GM10847 (cell line): ENCODE measurements around the gene ANK3.

Experiments used
- POLR2A ChIP-seq: IDR thresholded peaks from 2 replicates; pipeline ENCODE4 v1.6.1; 2011; ENCODE audit not compliant: insufficient read length; ENCODE audit errors: extremely low read depth

The ANK3 gene

DNA sequence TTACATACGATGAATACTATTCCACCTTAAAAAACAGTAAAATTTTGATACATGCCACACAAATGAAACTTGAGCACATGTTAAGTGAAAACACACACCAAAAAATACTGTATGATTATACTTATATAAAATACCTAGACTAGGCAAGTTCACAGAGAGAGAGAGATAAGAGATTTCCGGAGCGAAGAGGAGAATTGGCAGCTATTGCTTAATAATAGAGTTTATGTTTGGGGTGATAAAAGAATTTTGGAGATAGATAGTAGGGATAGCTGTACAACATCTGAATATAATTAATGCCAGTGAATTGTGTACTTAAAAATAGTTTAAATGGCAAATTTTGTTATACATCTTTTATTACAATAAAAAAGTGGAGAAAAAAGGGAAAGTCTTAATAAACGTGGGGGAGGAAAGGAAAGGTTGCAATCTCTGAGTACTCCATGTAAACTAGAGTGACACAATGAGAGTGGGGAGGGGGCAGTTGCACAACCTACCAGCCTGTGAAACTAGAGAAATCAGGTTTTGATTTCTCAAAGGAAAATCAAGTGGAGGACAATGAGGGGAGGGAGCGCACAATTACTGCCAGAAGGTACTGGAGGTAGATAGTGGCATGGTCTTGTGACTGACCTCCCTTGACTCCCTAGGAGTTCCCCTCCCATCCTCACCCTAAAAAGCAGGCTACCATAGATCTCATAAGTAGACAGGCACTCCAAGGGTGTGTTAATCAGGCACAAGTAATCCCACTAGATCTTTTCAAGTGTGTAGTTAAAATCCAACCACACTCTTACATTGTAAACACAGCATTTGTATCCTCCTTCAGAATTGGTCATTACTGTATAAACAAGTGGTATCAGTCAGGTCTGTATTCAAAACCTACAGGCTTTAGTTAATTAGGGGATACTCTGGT is 31.6 kb upstream of the ANK3 start:
- TF ChIP-seq POLR2A, result no peak

DNA sequence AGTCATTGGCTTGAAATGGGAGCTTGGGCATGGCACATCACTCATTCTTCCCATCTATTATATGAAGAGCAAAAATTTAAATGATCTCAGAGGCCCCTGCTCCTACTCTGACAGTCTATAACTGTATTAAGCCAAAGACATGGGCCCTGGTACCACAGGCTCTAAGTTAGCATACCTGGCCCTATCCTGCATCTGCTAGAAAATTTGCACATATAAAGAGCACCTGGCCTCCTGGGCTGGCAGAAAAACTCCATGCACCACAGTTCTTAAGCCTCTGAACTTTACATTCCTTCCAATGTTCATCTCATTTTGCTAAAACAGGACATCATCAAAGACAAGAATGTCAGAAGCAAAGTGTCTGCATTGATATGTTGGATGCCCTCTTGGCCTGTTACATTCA is 29.6 kb upstream of the ANK3 start:
- TF ChIP-seq POLR2A, result no peak

DNA sequence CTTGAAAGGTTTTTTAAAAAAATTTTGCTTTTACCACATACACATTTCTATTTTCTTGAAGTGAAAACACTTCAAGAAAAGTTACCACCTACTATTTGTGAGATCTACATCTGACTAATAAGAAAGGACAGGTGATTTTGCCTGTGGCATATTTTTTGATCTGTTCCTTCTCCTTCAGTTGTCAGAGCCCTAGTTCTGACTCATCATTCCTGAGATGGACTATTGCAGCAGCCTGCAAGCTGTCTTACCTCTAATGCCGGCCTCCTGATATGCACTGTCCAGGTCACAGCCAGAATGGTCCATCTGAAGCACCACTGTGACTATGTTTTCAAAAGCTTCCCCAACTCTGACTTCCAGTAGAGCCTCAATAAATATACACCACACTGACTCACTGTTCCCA is 28.2 kb upstream of the ANK3 start:
- no peak for TF ChIP-seq POLR2A

DNA sequence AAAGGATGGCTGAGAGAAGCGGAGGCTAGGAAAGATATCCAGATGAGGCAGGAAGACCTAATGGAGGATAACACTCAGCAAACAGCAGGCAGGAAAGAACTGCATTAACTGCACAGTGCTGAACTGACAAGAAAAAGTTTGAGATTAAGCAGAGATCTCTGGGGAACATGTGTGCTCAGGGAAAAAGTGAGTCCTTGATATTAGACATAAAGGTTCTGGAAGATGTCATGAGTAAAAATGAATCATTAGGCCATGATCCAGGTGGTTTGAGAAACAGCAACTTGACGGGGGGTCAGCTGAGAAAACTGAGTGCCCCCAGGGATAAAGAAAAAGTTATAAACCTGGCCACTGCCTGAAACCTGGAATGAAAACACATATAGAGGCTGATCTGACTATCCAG is 27.3 kb upstream of the ANK3 start:
- TF ChIP-seq POLR2A, result no peak

DNA sequence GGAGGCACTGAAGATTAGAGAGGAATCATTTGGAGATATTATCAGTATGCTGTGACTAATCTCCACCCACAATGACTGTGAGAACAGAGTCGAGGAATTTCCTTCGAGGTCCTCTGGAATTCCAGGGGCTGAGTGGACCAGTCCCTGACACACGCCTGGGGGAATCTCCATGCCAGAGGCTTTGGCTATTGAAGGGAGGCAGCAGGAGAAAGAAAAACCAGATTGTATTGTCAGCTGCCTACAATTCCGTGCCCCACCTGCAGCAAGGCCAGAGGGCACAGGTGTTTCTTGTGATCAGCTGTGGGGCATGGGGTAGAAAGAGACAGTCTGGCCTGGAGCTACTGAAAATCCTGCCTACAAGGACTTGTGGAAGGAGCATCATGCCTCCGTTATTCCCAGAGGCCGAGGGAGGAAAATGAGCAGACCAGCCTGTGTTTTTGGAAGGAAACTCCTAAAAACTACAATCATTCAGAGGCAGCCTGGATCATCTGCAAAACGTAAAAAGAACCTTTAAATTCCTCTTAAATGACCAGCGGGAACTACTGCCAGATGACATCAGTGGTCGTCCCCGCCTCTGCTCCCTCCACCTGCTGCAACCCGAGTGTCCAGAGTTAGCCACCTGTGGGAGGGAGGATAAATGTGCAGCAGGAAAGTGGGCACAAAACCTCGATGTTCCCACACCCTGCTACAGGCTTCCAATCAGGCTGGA is 25.4 kb upstream of the ANK3 start:
- TF ChIP-seq POLR2A, result no peak

DNA sequence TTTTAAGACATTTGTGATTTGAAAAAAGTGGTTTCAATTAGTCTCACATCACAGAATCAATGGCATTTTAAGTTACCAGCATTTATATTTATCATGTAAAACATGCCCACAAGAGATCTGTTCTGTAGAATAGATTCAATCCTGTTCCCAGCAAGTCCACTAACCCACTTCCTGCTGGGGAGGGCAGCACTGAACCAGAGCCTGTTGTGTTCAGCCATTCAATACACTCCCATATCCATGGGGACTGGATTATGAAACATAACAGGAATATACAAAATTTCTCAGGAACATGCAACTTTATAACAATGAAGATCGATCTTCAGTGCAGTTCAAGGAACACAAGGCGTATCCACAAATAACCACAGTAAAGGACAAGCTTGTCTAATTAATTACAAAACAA is 24.4 kb upstream of the ANK3 start:
- no peak for TF ChIP-seq POLR2A

DNA sequence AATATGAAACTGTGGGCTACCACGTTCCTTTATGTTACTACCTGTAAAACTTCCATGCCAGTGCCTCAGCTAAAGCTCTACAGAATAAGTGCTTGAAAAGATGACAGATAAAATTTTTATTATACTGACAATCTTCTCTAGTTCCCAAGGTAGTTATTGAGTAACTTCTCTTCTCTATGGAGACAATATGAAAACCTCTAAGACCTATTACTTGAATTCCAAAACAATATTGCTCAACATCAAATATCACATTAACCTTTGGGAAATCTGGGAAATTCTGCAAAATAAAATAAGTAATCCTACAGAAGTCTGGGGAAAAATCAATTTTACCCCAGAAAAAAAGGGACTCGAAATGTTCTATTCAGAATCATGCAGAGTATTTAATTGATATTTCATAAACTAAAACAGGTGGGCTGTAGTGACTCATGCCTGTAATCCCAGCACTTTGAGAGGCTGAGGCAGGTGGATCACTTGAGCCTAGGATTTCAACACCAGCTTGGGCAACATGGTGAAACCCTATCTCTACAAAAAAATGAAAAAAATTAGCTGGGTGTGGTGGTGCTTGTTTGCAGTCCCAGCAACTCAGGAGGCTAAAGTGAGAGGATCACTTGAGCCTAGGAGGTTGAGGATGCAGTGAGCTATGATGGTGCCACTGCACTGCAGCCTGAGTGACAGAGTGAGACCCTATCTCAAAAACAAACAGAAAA is 23.8 kb upstream of the ANK3 start:
- TF ChIP-seq POLR2A, result no peak

DNA sequence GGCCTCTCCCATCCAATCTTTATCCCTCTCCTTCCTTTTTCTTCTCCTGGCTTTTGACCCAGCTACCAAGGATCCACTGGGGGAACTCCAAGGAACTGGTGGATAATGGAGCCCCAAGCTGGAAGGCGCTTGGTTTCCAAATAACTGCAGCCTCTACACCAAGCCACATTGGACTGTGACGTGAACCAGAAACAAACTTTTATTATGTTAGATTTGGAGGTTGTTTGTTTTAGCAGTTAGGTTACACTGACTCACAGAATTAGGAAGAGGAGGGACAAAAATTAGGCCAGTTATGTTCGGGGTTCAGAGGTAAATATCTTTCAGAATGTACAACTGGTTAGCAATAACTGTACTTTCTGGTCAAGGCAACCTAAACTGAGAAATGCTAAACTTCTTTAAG is 21.3 kb upstream of the ANK3 start:
- no peak for TF ChIP-seq POLR2A

DNA sequence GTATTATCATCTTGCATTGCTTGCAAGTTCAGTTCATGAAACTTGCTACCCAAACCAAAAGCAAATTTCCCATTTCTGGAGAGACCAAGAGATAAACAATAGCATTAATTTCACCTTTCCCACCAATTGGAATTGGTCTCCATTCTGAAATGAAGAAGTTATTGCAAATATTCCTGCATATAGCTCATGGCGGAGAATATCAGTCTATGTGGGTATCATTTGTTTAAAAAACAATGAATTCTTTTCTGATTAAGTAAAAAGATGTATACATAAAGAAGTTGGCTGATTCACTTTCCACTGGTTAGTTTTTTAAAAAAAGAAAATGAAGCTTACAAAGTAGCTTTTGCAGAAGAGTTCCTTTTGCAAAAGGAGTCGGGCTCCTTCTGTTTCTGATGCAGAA is 19.5 kb upstream of the ANK3 start:
- TF ChIP-seq POLR2A, result no peak

DNA sequence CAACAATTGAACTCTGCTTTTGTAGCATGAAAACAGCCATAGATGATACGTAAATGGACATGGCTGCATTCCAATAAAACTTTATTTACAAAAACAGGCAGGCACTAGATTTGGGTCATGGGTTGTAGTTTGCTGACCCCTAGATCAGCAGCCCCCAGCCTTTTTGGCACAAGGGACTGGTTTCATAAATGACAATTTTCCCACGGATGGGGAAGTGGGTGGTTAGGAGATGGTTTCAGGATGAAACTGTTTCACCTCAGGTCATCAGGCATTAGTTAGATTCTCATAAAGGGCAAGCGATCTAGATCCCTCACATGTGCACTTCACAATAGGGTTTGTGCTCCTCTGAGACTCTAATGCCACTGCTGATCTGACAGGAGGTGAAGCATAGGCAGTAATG is 16.5 kb upstream of the ANK3 start:
- TF ChIP-seq POLR2A, result no peak

DNA sequence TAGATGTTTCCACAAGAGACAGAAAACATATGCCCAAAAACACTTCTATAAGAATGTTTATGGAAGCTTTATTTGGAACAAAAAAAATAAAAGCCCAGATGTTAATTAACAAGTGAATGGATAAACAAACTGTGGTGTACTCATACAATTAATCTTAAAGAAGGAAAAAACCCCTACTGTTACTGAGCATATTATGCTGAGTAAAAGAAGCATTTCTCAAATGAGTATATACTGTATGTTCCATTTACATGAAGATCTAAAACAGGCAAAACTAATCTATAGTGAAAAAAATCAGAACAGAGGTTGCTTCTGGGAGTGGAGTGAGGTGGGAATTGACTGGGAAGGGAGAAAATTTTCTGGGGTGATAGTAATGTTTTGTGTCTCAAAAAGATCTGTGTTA is 15.5 kb upstream of the ANK3 start:
- no peak for TF ChIP-seq POLR2A

DNA sequence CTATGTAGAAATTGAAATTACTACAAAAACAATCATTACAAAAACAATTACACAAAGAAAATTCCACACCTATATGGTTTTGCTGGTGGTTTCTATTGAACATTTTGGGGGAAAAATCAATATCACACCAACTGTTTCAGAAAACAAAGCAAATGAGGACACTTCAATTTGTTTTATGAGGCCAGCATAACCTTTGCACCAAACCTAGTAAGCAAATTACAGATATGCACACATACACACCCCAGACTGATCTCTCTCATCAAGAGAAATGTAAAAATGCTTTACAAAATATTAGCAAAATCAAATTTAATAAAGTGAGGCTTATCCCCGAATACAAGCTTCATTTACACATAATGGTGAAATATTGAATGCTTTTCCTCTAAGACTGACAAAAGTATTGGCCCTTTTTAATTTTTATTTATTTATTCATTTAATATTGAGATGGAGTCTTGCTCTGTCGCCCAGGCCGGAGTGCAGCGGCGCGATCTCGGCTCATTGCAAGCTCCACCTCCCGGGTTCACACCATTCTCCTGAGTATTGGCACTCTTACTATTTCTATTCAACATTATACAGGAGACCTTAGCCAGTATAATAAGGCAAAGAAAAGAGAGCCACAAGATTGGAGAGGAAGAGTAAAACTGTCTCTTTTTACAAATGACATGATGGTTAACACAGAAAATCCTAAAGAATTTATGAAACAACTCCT is 13.6 kb upstream of the ANK3 start:
- TF ChIP-seq POLR2A, result no peak

DNA sequence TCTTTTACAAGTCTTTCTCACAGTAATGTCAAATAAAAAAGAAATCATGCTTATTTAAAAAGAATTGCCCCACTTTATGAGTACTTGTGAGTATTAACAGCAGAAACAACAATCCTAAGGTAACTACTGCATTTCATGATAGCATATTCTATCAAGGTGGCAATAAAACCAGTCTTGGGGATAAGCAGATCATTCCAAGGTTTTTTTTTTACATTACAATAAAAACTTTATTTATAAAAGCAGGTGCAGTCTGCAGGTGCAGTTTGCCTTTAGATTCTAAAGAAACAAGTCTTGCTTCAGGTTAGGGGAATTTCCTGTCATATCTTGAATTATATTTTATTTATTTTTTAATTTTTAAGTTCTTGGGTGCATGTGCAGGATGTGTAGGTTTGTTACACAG is 10.7 kb upstream of the ANK3 start:
- TF ChIP-seq POLR2A, result no peak

DNA sequence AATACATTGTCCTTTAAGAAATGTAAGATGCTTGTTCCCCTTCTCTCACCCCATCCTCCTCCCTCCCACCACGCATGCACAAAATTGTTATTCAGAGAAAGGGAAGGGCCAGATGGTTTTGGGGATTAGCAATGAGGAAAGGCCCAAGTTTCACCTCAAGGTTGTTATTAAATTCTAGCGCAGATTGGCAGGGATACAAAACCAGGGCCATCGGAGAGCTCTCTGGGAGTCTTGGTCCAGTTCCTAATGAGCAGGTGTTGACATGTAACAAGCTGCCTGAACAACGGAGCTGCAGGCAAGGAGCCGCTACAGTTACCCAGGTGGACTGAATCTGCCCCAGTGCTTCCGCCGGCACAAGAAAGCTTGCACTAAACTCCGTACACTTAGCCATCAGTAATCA is 9.7 kb upstream of the ANK3 start:
- TF ChIP-seq POLR2A, result no peak

DNA sequence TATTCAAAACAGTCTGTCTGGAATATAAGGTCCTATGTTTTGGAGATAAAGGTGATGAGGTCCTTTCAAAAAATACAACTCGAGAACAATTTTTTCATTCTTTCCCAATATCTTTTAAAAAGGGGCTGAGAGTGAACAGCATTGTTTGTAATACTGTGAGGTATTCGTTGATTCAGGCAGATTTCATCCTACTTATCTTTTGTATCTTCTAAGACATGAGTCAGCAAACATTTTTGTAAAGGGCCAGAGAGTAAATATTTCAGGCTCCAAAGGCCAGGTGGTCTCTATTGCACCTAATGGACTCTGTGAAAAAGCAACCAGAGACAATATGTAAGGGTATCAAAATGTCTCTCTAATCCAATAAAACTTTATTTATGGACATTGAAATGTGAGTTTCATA is 8.1 kb upstream of the ANK3 start:
- TF ChIP-seq POLR2A, result no peak
